Trophoblast cell (in vitro differentiated cells and primary cell): Measurements from ENCODE around the gene HEATR1.
"Not testable (repeated sequence)": the region's sequence is repeated elsewhere in the genome, so short reads cannot be mapped to it uniquely, and the experiment has no call there.

Experiments used
- DNase-seq, 2 donors: peaks; one replicate each; pipeline ENCODE4 v3.0.0-alpha.2; 2016
- H2AFZ ChIP-seq: 2 replicates; pipeline ENCODE4 v1.6.1; 2013; ENCODE audit warnings: low read length, moderate library complexity, mild to moderate bottlenecking; ENCODE audit not compliant: insufficient read depth, poor library complexity
- H2AK5ac ChIP-seq: 2 replicates; pipeline ENCODE4 v1.6.1; 2013; ENCODE audit warnings: mild to moderate bottlenecking, low read length
- H2BK120ac ChIP-seq: 2 replicates; pipeline ENCODE4 v1.6.1; 2013; ENCODE audit warnings: low read length, mild to moderate bottlenecking, moderate library complexity; ENCODE audit not compliant: insufficient read depth, poor library complexity
- H2BK12ac ChIP-seq: 2 replicates; pipeline ENCODE4 v1.6.1; 2013; ENCODE audit warnings: mild to moderate bottlenecking, low read length, moderate library complexity
- H2BK5ac ChIP-seq: 2 replicates; pipeline ENCODE4 v1.6.1; 2013; ENCODE audit warnings: low read length, low read depth, moderate library complexity, mild to moderate bottlenecking; ENCODE audit not compliant: poor library complexity
- H3K14ac ChIP-seq: 2 replicates; pipeline ENCODE4 v1.6.1; 2013; ENCODE audit warnings: mild to moderate bottlenecking, low read length
- H3K18ac ChIP-seq: 2 replicates; pipeline ENCODE4 v1.6.1; 2013; ENCODE audit warnings: mild to moderate bottlenecking, low read length
- H3K23ac ChIP-seq: 2 replicates; pipeline ENCODE4 v1.6.1; 2013; ENCODE audit warnings: low read length
- H3K27ac ChIP-seq: 2 replicates; pipeline ENCODE4 v1.5.1; 2013; ENCODE audit warnings: low read depth, mild to moderate bottlenecking, inconsistent platforms, low read length, moderate library complexity
- H3K27me3 ChIP-seq: 2 replicates; pipeline ENCODE4 v1.6.1; 2013; ENCODE audit warnings: inconsistent platforms, mild to moderate bottlenecking, low read length, moderate library complexity; ENCODE audit not compliant: insufficient read depth
- H3K36me3 ChIP-seq, 2 experiments: 1 replicate in 1 of 2; 2 replicates in 1 of 2; pipeline ENCODE4 v1.6.1; 2013; ENCODE audit warnings: low read length in 2 of 2, mild to moderate bottlenecking in 2 of 2, moderate library complexity in 1 of 2; ENCODE audit not compliant: insufficient read depth in 2 of 2, control insufficient read depth in 1 of 2
- H3K4ac ChIP-seq: 2 replicates; pipeline ENCODE4 v1.6.1; 2013; ENCODE audit warnings: low read depth, mild to moderate bottlenecking, low read length, moderate library complexity
- H3K4me1 ChIP-seq, 2 experiments: 1 replicate in 1 of 2; 2 replicates in 1 of 2; pipeline ENCODE4 v1.6.1; 2013; ENCODE audit warnings: low read length in 2 of 2, mild to moderate bottlenecking in 2 of 2, moderate library complexity in 1 of 2; ENCODE audit not compliant: insufficient read depth in 2 of 2, control insufficient read depth in 1 of 2
- H3K4me2 ChIP-seq: 2 replicates; pipeline ENCODE4 v1.6.1; 2013; ENCODE audit warnings: inconsistent platforms, mild to moderate bottlenecking, low read length, moderate library complexity
- H3K4me3 ChIP-seq: 2 replicates; pipeline ENCODE4 v1.5.1; 2013; ENCODE audit warnings: mild to moderate bottlenecking, low read depth, low read length, inconsistent platforms
- H3K79me1 ChIP-seq: one replicate; pipeline ENCODE4 v1.6.1; 2013; ENCODE audit warnings: low read length
- H3K79me2 ChIP-seq: 2 replicates; pipeline ENCODE4 v1.6.1; 2013; ENCODE audit warnings: low read length, mild to moderate bottlenecking; ENCODE audit not compliant: control insufficient read depth, insufficient read depth, poor library complexity
- H3K9ac ChIP-seq: 2 replicates; pipeline ENCODE4 v1.6.1; 2013; ENCODE audit warnings: mild to moderate bottlenecking, low read length
- H3K9me3 ChIP-seq: 2 replicates; pipeline ENCODE4 v1.6.1; 2013; ENCODE audit warnings: low read depth, mild to moderate bottlenecking, control low read depth, inconsistent platforms, low read length; ENCODE audit not compliant: insufficient read depth
- H4K12ac ChIP-seq: 2 replicates; pipeline ENCODE4 v1.6.1; 2013; ENCODE audit warnings: low read depth, mild to moderate bottlenecking, low read length, moderate library complexity
- H4K8ac ChIP-seq: 2 replicates; pipeline ENCODE4 v1.6.1; 2013; ENCODE audit warnings: low read depth, mild to moderate bottlenecking, low read length, moderate library complexity
- H4K91ac ChIP-seq: one replicate; pipeline ENCODE4 v1.6.1; 2013; ENCODE audit warnings: low read depth, mild to moderate bottlenecking, low read length, moderate library complexity
- WGBS: extraction: QIAGEN DNeasy Blood & Tissue Kit; methylation state at CpG from one replicate; pipeline ENCODE4 v1.1.7; 2013; ENCODE audit warnings: missing lambda C conversion rate; ENCODE audit not compliant: insufficient read length, insufficient coverage; ENCODE audit errors: extremely low coverage; 5-methylcytosine and 5-hydroxymethylcytosine counted together

Gene HEATR1

DNA sequence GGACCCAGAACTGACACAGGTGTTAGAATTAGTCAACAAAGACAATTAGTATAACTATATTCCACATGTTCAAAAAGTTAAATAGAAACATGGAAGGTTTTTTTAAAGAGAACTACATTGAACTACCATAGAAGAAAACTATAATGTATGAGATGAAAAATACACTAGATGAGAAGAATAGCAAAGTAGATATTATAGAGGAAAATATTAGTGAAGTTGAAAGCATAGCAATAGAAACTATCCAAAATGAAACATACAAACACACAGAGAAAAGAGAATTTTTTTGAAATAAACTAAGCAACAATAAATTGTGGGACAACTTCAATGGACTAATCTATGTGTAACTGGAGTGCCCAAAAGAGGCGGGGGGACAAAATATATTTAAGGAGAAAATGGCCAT lies 8.0 kb upstream of the HEATR1 start:
- Histone ChIP-seq H3K14ac (no peak overlapping the region), H3K18ac (no peak overlapping the region), H3K23ac (no peak overlapping the region), H3K79me1 (no peaks in the 10 kb centered on the region), H4K91ac (no peak overlapping the region), H3K79me2 (no peaks in the 10 kb centered on the region), H4K12ac (no peak overlapping the region), H3K4me1 (no peaks in the 10 kb centered on the region), H4K8ac (no peak overlapping the region), H2BK120ac (no peak overlapping the region), H2BK12ac (no peak overlapping the region), H3K4ac (no peak overlapping the region), H3K27me3 (no peaks in the 10 kb centered on the region), H3K9ac (no peak overlapping the region), H3K4me2 (no peak overlapping the region), H3K4me3 (no peak overlapping the region), H3K27ac (no peak overlapping the region), H2AFZ (no peak overlapping the region), H3K36me3 (no peaks in the 10 kb centered on the region), H3K9me3 (no peaks in the 10 kb centered on the region), H2AK5ac (no peak overlapping the region), H2BK5ac (no peak overlapping the region)
- WGBS: no CpG with 5 or more reads among the region's 1 CpG
- no peak for DNase-seq

DNA sequence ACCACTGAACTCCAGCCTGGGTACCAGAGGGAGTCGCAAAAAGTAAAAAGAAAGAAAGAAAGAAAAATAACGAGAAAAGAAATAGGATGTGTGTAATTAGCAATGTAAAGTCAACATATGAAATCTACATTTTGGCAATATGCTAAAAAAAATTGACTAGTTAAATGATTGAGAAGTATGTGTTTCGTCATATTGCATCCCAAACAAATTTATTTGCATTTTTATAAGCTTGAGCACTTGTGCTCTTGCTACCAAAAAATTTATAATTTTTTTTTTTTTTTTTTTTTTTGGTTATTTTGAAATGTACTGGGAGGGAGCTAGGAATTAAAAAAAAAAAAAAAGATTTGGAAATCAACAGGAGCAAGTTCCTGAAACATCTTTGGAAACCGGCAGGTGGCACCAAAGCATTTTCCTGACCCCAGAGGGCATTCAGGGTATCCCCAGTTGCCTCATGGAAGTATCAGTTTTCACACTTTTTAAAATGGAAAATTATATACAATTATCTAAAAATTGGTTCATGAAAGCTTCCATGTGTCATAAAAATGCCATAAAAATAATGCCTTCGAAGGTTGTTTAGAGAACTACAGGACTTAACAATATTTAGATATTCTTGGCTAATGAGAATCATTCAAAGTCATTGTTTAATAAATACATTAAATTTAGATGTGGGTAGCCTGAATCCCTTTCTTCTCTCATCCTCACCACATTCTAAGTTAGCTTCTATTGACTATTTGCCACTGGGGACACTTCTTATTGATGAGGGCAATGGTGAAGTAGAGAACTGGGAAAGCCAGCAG lies 4.8 kb upstream of the HEATR1 start:
- WGBS: no CpG with 5 or more reads among the region's 5 CpGs
- DNase-seq: peak; percentile 32 to 59
- H3K14ac ChIP-seq: no peak overlapping the region
- H2BK5ac ChIP-seq: no peak overlapping the region
- H3K23ac ChIP-seq: no peak overlapping the region
- no peaks in the 10 kb centered on the region for H3K27me3 ChIP-seq
- no peak overlapping the region for H3K9ac ChIP-seq
- H3K4me2 ChIP-seq: no peak overlapping the region
- H3K9me3 ChIP-seq: no peaks in the 10 kb centered on the region
- no peak overlapping the region for H3K27ac ChIP-seq
- no peak overlapping the region for H3K18ac ChIP-seq
- peaks cover 3% of the 10 kb centered on the region for H3K79me2 ChIP-seq
- H2BK12ac ChIP-seq: no peak overlapping the region
- no peak overlapping the region for H3K4ac ChIP-seq
- no peak overlapping the region for H4K8ac ChIP-seq
- H3K36me3 ChIP-seq: no peaks in the 10 kb centered on the region
- H2BK120ac ChIP-seq: peak overlapping the region; percentile 80
- H4K91ac ChIP-seq: no peak overlapping the region
- H4K12ac ChIP-seq: no peak overlapping the region
- no peak overlapping the region for H2AK5ac ChIP-seq
- peaks cover 9% of the 10 kb centered on the region for H3K79me1 ChIP-seq
- no peak overlapping the region for H2AFZ ChIP-seq
- no peak overlapping the region for H3K4me3 ChIP-seq
- H3K4me1 ChIP-seq: peaks cover 8 to 9% of the 10 kb centered on the region in 2 experiments

DNA sequence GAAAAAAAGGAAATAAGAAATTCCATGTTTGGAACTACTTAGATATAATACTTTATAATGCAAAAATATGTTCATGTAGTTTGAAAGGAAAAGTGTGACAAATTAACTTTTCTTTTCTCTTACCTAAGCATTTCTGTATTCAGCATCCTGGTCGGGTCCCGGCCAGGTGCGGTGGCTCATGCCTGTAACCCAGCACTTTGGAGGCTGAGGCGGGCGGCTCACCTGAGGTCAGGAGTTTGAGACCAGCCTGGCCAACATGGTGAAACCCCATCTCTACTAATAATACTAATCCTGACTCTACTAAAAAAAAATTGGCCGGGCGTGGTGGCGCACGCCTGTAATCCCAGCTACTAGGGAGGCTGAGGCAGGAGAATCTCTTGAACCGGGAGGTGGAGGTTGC lies 3.3 kb upstream of the HEATR1 start:
- not testable (repeated sequence) for H3K14ac ChIP-seq, H3K27me3 ChIP-seq, H4K12ac ChIP-seq, H3K36me3 ChIP-seq, H3K9me3 ChIP-seq, H2AK5ac ChIP-seq, H3K79me2 ChIP-seq, H2BK5ac ChIP-seq, H3K18ac ChIP-seq, H2BK12ac ChIP-seq, H3K4me3 ChIP-seq, H3K27ac ChIP-seq, H4K8ac ChIP-seq, H3K4me1 ChIP-seq, H3K9ac ChIP-seq, H4K91ac ChIP-seq, H3K4ac ChIP-seq, DNase-seq, H3K23ac ChIP-seq, H2AFZ ChIP-seq, H3K4me2 ChIP-seq
- no CpG with 5 or more reads among the region's 10 CpGs for WGBS
- Histone ChIP-seq H3K79me1 (peaks cover 12% of the 10 kb centered on the region), H2BK120ac (peak overlapping the region; percentile 7)

DNA sequence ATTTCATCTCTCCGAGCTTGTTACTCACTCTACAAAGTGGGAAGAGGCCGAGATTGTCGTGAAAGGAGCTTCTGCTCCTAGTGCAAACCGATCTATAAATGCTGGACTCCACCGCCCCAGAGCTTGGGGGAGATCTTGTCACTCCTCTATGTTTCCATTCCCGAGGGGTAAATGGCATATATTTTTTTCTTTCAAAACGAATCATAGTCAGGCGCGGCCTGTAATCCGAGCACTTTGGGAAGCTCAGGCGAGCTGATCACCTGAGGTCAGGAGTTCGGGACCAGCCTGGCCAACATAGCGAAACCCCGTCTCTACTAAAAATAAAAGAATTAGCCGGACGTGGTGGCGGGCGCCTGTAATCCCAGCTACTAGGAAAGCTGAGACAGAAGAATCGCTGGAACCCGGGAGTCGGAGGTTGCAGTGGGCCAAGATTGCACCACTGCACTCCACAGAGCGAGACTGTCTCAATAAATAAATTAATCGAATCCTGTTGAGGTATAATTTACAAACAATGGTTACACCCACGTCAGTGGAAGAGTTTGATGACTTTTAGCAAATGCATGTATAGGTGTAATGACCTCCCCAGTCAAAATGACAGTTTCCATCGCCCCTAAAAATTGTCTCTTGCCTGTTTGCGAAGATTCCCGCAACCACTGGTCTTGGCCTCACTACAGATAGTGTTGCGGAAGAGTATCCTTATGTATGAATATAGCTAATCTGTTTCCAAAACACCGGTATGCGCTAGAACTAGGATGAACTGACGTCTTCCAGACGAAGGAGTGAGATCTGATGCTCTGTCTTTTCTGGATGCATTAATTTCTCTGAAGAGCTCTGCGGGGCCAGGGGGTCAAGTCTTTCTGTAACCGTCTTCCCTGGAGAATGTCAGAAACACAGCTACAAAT lies 840 bp upstream of the HEATR1 start:
- peak overlapping the region; percentile 100 for H2AFZ ChIP-seq
- peaks cover 3 to 10% of the 10 kb centered on the region in 2 experiments for H3K36me3 ChIP-seq
- peak overlapping the region; percentile 96 for H2BK5ac ChIP-seq
- H4K91ac ChIP-seq: peak overlapping the region; percentile 87
- H3K27ac ChIP-seq: peak overlapping the region; percentile 86
- H3K4me3 ChIP-seq: peak overlapping the region; percentile 70
- WGBS: no CpG with 5 or more reads among the region's 34 CpGs
- H3K23ac ChIP-seq: no peak overlapping the region
- peak overlapping the region; percentile 95 for H3K14ac ChIP-seq
- peaks cover 12% of the 10 kb centered on the region for H3K79me1 ChIP-seq
- H3K18ac ChIP-seq: peak overlapping the region; percentile 95
- H3K27me3 ChIP-seq: no peaks in the 10 kb centered on the region
- H4K8ac ChIP-seq: peak overlapping the region; percentile 99
- H2BK120ac ChIP-seq: peak overlapping the region; percentile 97
- no peaks in the 10 kb centered on the region for H3K9me3 ChIP-seq
- H3K4ac ChIP-seq: peak overlapping the region; percentile 55
- peak overlapping the region; percentile 99 for H4K12ac ChIP-seq
- peak overlapping the region; percentile 54 for H2AK5ac ChIP-seq
- peak overlapping the region; percentile 8 for H3K9ac ChIP-seq
- peak overlapping the region; percentile 72 for H2BK12ac ChIP-seq
- peaks cover 6% of the 10 kb centered on the region for H3K79me2 ChIP-seq
- H3K4me2 ChIP-seq: peak overlapping the region; percentile 75
- DNase-seq: no peak
- peaks cover 8 to 9% of the 10 kb centered on the region in 2 experiments for H3K4me1 ChIP-seq
